HCT116 (cell line): Measurements from ENCODE around the gene TTC12. TPM values are rescaled to one million over a fixed set of nuclear protein-coding genes. Genes with fewer than 3 reads are reported as not detected.

Source experiments
- ATAC-seq: fragments of 200-7000 bp; cut with Tn5 transposase; 2 replicates; pipeline ENCODE4 v1.9.1; 2020; ENCODE audit warnings: mild to moderate bottlenecking, moderate library complexity
- BruUV-seq: library from RNA; stranded (reverse); fragments of 400-500 nt; replicated peaks from 2 replicates; lab custom pipeline; 2021; lab: Mats Ljungman, UMichigan
- CTCF ChIA-PET: fragments of 300-600 bp; sonication (Branson Sonifier 250); formaldehyde crosslinking; loops from one replicate; lab custom pipeline; 2021; ENCODE audit warnings: antibody characterized with exemption; lab: Charles Lee
- POLR2A ChIA-PET: fragments of 300-600, 350-600 bp; sonication (Branson Sonifier 250); formaldehyde crosslinking; loops from one replicate; lab custom pipeline; 2021; ENCODE audit warnings: antibody characterized with exemption; lab: Charles Lee
- RAD21 ChIA-PET, 2 experiments: fragments of 300-600 bp; sonication (Branson Sonifier 250); formaldehyde crosslinking; loops; one replicate each; lab custom pipeline; 2023; ENCODE audit warnings: low total read pairs in 2 of 2; ENCODE audit not compliant: uncharacterized antibody in 2 of 2, unreplicated experiment in 2 of 2, low non-redundant PET in 1 of 2; lab: Charles Lee
- DNase-seq: peaks from one replicate; pipeline ENCODE4 v3.0.0-alpha.2; 2010; ENCODE audit warnings: low read depth, low spot score
- H2AFZ ChIP-seq: fragments of 200-600 bp; shearing (Covaris generic), sonication (generic); 2 replicates; pipeline ENCODE4 v1.6.1; 2017; ENCODE audit warnings: low read depth, mixed run types, mixed read lengths, antibody characterized with exemption, low read length; ENCODE audit not compliant: poor library complexity, severe bottlenecking
- H3K27ac ChIP-seq: 2 replicates; pipeline ENCODE4 v1.5.1; 2012; ENCODE audit warnings: low read depth, low read length
- H3K27me3 ChIP-seq: fragments of 200-600 bp; sonication (generic); 2 replicates; pipeline ENCODE4 v1.6.1; 2016; ENCODE audit warnings: mixed run types, low read length, mixed read lengths; ENCODE audit not compliant: insufficient read depth
- H3K36me3 ChIP-seq, 2 experiments: fragments of 200-500 bp in 1 of 2; fragments of 200-600 bp in 1 of 2; sonication (Bioruptor generic) in 1 of 2; sonication (generic) in 1 of 2; 2 replicates each; pipeline versions ENCODE4 v1.5.1 to v1.6.1; 2014 to 2016; ENCODE audit warnings: low read length in 2 of 2, inconsistent platforms in 1 of 2, mixed read lengths in 1 of 2, mixed run types in 1 of 2; ENCODE audit not compliant: insufficient read depth in 2 of 2, control insufficient read depth in 1 of 2
- H3K4me1 ChIP-seq, 2 experiments: fragments of 200-600 bp in 1 of 2; sonication (generic) in 1 of 2; 2 replicates each; pipeline versions ENCODE4 v1.5.1 to v1.6.1; 2012 to 2017; ENCODE audit warnings: low read length in 2 of 2, inconsistent platforms in 1 of 2, mild to moderate bottlenecking in 1 of 2, mixed read lengths in 1 of 2, mixed run types in 1 of 2, moderate library complexity in 1 of 2; ENCODE audit not compliant: insufficient read depth in 2 of 2, control insufficient read depth in 1 of 2
- H3K4me2 ChIP-seq: fragments of 200-600 bp; sonication (generic); 2 replicates; pipeline ENCODE4 v1.6.1; 2017; ENCODE audit warnings: mixed run types, low read length, mixed read lengths
- H3K4me3 ChIP-seq, 2 experiments: fragments of 200-600 bp in 1 of 2; sonication (generic) in 1 of 2; replicated peaks in 1 of 2; 2 replicates each; pipeline ENCODE4 v1.5.1; 2011 to 2016; ENCODE audit warnings: low read length in 2 of 2, control low read depth in 1 of 2, low read depth in 1 of 2, mild to moderate bottlenecking in 1 of 2, mixed read lengths in 1 of 2, mixed run types in 1 of 2
- H3K79me2 ChIP-seq: fragments of 200-600 bp; sonication (generic); 2 replicates; pipeline ENCODE4 v1.6.1; 2017; ENCODE audit warnings: mild to moderate bottlenecking, mixed run types, low read length, moderate library complexity, mixed read lengths; ENCODE audit not compliant: insufficient read depth
- H3K9ac ChIP-seq: fragments of 200-600 bp; sonication (generic); 2 replicates; pipeline ENCODE4 v1.6.1; 2016; ENCODE audit warnings: low read length, mixed read lengths
- H3K9me2 ChIP-seq: fragments of 200-600 bp; sonication (generic), shearing (Covaris generic); 2 replicates; pipeline ENCODE4 v1.6.1; 2017; ENCODE audit warnings: mixed run types, mild to moderate bottlenecking, moderate library complexity; ENCODE audit not compliant: insufficient read depth
- H3K9me3 ChIP-seq, 2 experiments: fragments of 200-500 bp in 1 of 2; fragments of 200-600 bp in 1 of 2; sonication (Bioruptor generic) in 1 of 2; sonication (generic) in 1 of 2; 2 replicates each; pipeline ENCODE4 v1.6.1; 2014 to 2017; ENCODE audit warnings: low read length in 2 of 2, mixed read lengths in 2 of 2, inconsistent platforms in 1 of 2, low read depth in 1 of 2, mild to moderate bottlenecking in 1 of 2, mixed run types in 1 of 2, moderate library complexity in 1 of 2; ENCODE audit not compliant: control insufficient read depth in 1 of 2, insufficient read depth in 1 of 2
- H4K20me1 ChIP-seq: fragments of 200-600 bp; sonication (generic), shearing (Covaris generic); 2 replicates; pipeline ENCODE4 v1.6.1; 2017; ENCODE audit warnings: mixed run types, mild to moderate bottlenecking, moderate library complexity; ENCODE audit not compliant: insufficient read depth
- ATF3 ChIP-seq: IDR thresholded peaks from 2 replicates; pipeline ENCODE4 v1.6.1; 2012
- CBX3 ChIP-seq: IDR thresholded peaks from 2 replicates; pipeline ENCODE4 v1.6.1; 2012; ENCODE audit warnings: low read depth
- EZH2phosphoT487 ChIP-seq: fragments of 200-600 bp; IDR thresholded peaks from 2 replicates; pipeline ENCODE4 v1.6.1; 2018; ENCODE audit warnings: antibody characterized with exemption, borderline replicate concordance
- JUND ChIP-seq: IDR thresholded peaks from 2 replicates; pipeline ENCODE4 v1.6.1; 2012
- MAX ChIP-seq: IDR thresholded peaks from 2 replicates; pipeline ENCODE4 v1.6.1; 2012
- RAD21 ChIP-seq: IDR thresholded peaks from 2 replicates; pipeline ENCODE4 v1.6.1; 2012; ENCODE audit warnings: low read depth, mild to moderate bottlenecking
- REST ChIP-seq: IDR thresholded peaks from 2 replicates; pipeline ENCODE4 v1.6.1; 2012; ENCODE audit warnings: low read depth
- YY1 ChIP-seq: IDR thresholded peaks from 2 replicates; pipeline ENCODE4 v1.6.1; 2011; ENCODE audit warnings: low read length, low read depth, moderate library complexity, mild to moderate bottlenecking; ENCODE audit not compliant: insufficient replicate concordance; ENCODE audit errors: extremely low read depth
- ZFX ChIP-seq: fragments of 450-650 bp; IDR thresholded peaks from 2 replicates; pipeline ENCODE4 v1.6.1; 2017
- ZNF274 ChIP-seq: fragments of 200-500 bp; sonication (Bioruptor generic); IDR thresholded peaks from 2 replicates; pipeline ENCODE4 v1.6.1; 2014; ENCODE audit warnings: mild to moderate bottlenecking, low read depth, low read length, inconsistent platforms
- intact Hi-C: fragments of 100-400 bp; cut with micrococcal nuclease; formaldehyde crosslinking; loops from 2 replicates; pipeline ENCODE4 v1.10.0; 2022
- total RNA-seq: library from RNA; stranded (reverse); gene quantifications from one replicate; pipeline ENCODE4 v1.2.1, GENCODE V29; 2021; ENCODE audit not compliant: unreplicated experiment

Gene TTC12
- total RNA-seq, 1 experiment from 2014 or later = 12.6 TPM

- TF ChIP-seq JUND (no peak), ZNF274 (no peak), CBX3 (no peak), ZFX (peak; percentile 95), YY1 (peak; percentile 58), EZH2phosphoT487 (no peak), RAD21 (no peak)
Observed at GRCh38 chr11:113314389-113315301, at the start of gene TTC12 (continued).

- no peaks in the 10 kb centered on the region for H3K36me3 ChIP-seq
- no peaks in the 10 kb centered on the region for H3K9me2 ChIP-seq
- H3K9me3 ChIP-seq = no peaks in the 10 kb centered on the region
- CTCF ChIA-PET = no interaction called here
- H3K4me2 ChIP-seq = no peak overlapping the region
- POLR2A ChIA-PET = no interaction called here
- no peak for ATAC-seq
- no peak for TF ChIP-seq REST
- no peak for TF ChIP-seq MAX
- no peak for TF ChIP-seq ATF3
- no peaks in the 10 kb centered on the region for H3K79me2 ChIP-seq
- no peak overlapping the region for H3K4me3 ChIP-seq
- BruUV-seq = no TSS peak
- H3K27me3 ChIP-seq = peaks cover 43% of the 10 kb centered on the region
- H2AFZ ChIP-seq = no peak overlapping the region
- DNase-seq = no peak
- H3K27ac ChIP-seq = no peak overlapping the region
- no peaks in the 10 kb centered on the region for H3K4me1 ChIP-seq
- no peaks in the 10 kb centered on the region for H4K20me1 ChIP-seq
- intact Hi-C loops = no loop called here
- RAD21 ChIA-PET = no interaction called here
- H3K9ac ChIP-seq = no peak overlapping the region
Observed at GRCh38 chr11:113265362-113265761, 49.0 kb upstream of the TTC12 start.
